ENCODE measurements around the gene BAIAP2. TPM values are rescaled to one million over a fixed set of nuclear protein-coding genes. Genes with fewer than 3 reads are reported as not detected.

The BAIAP2 gene, protein sequence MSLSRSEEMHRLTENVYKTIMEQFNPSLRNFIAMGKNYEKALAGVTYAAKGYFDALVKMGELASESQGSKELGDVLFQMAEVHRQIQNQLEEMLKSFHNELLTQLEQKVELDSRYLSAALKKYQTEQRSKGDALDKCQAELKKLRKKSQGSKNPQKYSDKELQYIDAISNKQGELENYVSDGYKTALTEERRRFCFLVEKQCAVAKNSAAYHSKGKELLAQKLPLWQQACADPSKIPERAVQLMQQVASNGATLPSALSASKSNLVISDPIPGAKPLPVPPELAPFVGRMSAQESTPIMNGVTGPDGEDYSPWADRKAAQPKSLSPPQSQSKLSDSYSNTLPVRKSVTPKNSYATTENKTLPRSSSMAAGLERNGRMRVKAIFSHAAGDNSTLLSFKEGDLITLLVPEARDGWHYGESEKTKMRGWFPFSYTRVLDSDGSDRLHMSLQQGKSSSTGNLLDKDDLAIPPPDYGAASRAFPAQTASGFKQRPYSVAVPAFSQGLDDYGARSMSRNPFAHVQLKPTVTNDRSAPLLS
- total RNA-seq: 113 TPM

DNA sequence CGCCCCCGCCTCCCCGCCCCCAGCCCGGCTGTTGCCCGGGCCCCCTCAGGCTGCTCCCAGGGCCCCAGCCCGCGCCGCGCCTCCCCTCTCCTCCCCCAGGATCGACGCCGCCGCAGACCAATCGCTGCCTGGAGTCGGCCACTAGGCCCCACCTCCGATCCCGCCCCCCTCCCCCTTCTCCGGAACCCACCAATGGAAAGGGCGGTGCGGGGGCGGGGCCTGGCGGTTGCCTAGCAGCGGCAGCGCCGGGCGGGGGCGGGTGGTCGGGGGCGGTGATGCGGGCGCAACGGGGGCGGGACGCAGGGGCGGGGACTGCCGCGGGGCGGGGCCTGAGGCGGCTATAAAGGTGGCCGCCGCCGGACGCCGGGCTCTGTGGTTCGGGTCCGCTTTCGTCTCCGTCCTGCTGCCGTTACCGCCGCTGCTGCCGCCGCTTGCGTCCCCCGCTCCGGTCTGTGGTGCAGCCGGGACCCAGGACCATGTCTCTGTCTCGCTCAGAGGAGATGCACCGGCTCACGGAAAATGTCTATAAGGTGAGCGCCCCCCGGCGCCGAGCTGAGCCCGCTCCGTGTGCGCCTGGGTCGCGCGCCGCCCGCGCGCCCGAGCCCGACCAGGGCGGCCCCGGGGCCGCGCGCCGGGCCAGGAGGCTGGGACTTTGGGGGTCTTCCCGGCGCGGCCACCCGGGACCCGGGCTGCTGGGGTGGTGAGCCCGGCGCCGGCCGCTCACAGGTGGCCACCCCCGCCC lies at the start of gene BAIAP2:
Gene BAIAP2, plus strand, starts transcription at position 373 of the 742 bp plus-strand sequence. Its CDS starts 104 bp downstream, at position 477.
- DNase-seq (ENCODE audit: extremely low spot score in 2 of 2): peak in 1 of 2 donors; percentile 97
- Histone ChIP-seq H3K36me3 (peaks cover 0 to 4% of the 10 kb centered on the region in 2 donors), H3K27me3 (no peaks in the 10 kb centered on the region), H3K9me3 (no peaks in the 10 kb centered on the region), H3K4me1 (peaks cover 53% of the 10 kb centered on the region), H3K27ac (peak within 1 kb of the TSS; percentile 60), H3K4me3 (peak within 1 kb of the TSS; percentile 67 to 92)
- TF ChIP-seq, protein P1, sequence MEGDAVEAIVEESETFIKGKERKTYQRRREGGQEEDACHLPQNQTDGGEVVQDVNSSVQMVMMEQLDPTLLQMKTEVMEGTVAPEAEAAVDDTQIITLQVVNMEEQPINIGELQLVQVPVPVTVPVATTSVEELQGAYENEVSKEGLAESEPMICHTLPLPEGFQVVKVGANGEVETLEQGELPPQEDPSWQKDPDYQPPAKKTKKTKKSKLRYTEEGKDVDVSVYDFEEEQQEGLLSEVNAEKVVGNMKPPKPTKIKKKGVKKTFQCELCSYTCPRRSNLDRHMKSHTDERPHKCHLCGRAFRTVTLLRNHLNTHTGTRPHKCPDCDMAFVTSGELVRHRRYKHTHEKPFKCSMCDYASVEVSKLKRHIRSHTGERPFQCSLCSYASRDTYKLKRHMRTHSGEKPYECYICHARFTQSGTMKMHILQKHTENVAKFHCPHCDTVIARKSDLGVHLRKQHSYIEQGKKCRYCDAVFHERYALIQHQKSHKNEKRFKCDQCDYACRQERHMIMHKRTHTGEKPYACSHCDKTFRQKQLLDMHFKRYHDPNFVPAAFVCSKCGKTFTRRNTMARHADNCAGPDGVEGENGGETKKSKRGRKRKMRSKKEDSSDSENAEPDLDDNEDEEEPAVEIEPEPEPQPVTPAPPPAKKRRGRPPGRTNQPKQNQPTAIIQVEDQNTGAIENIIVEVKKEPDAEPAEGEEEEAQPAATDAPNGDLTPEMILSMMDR (IDR thresholded peaks at IDR 0.05): no peak
- TF ChIP-seq POLR2A (IDR thresholded peaks at IDR 0.05) (peak in 1 of 2 donors; percentile 97), POLR2AphosphoS5 (IDR thresholded peaks at IDR 0.05; ENCODE audit: insufficient read depth in 1 of 2, low read depth in 1 of 2) (peak in 1 of 2 donors; percentile 89)
- intact Hi-C loops (cut with DNase I): no loop called here

DNA sequence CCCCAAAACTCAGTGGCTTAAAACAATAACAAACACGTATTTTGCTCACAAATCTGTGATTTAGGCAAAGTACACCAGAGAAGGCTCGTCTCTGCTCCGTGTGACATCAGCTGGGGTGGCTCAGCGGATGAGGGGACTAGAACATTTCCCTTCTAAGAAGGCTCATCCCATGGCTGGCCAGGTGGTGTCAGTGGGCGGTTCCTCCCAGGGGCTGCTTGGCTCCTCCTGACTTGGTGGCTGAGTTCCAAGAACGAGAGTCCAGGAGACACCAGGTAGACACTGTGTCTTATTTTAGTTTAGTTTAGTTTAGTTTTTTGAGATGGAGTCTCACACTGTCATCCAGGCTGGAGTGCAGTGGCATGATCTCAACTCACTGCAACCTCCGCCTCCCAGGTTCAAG lies 48.9 kb upstream of the BAIAP2 start:
- H3K9me3 ChIP-seq: no peaks in the 10 kb centered on the region
- H3K27me3 ChIP-seq: no peaks in the 10 kb centered on the region
- intact Hi-C loops (cut with DNase I): loop anchor here (10.0 kb wide), 1 partner anchor 81 kb away; no protein-coding TSS in a partner anchor
- H3K4me3 ChIP-seq: no peak overlapping the region
- no peak overlapping the region for H3K27ac ChIP-seq
- DNase-seq (ENCODE audit: extremely low spot score in 2 of 2): no peak
- TF ChIP-seq, protein P1 (IDR thresholded peaks at IDR 0.05): no peak
- TF ChIP-seq POLR2A (IDR thresholded peaks at IDR 0.05): no peak
- TF ChIP-seq POLR2AphosphoS5 (IDR thresholded peaks at IDR 0.05; ENCODE audit: insufficient read depth in 1 of 2, low read depth in 1 of 2): no peak
- H3K4me1 ChIP-seq: peaks cover 10% of the 10 kb centered on the region
- no peaks in the 10 kb centered on the region for H3K36me3 ChIP-seq

DNA sequence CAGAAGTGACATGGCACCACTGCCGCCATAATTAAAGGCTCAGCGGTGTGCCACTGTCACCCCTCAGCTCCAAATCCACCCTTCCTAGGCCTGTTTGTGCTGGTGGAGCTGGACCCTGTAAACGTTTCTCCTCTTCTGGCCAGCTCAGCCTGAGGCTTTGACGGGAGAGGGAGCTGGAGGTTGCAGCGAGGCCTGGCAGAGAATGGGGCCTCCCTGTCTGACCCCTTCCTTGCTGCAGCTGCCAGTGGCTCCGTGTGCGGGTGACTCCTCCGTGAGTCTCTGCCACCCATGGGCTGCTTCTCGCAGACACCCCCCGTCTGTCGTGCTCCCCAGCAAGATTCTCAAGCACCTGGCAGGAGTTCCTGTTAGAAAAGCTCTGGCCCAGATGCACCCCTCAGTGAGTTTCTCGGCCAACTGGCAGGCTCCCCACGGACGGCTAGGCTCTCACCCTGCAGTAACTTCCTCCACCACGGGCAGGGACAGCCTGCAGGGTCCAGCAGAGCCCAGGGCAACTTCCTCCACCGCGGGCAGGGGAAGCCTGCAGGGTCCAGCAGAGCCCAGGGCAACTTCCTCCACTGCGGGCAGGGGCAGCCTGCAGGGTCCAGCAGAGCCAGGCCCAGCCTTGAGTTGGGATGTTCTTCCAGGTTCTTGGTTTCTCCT lies 48.0 kb upstream of the BAIAP2 start:
- TF ChIP-seq POLR2A (IDR thresholded peaks at IDR 0.05) (no peak), POLR2AphosphoS5 (IDR thresholded peaks at IDR 0.05; ENCODE audit: insufficient read depth in 1 of 2, low read depth in 1 of 2) (no peak)
- TF ChIP-seq, protein P1 (IDR thresholded peaks at IDR 0.05): no peak
- Histone ChIP-seq H3K36me3 (no peaks in the 10 kb centered on the region), H3K4me1 (peaks cover 7% of the 10 kb centered on the region), H3K27me3 (no peaks in the 10 kb centered on the region), H3K9me3 (no peaks in the 10 kb centered on the region), H3K4me3 (no peak overlapping the region), H3K27ac (no peak overlapping the region)
- intact Hi-C loops (cut with DNase I): loop anchor here (10.0 kb wide), 1 partner anchor 82 kb away; no protein-coding TSS in a partner anchor
- no peak for DNase-seq (ENCODE audit: extremely low spot score in 2 of 2)

DNA sequence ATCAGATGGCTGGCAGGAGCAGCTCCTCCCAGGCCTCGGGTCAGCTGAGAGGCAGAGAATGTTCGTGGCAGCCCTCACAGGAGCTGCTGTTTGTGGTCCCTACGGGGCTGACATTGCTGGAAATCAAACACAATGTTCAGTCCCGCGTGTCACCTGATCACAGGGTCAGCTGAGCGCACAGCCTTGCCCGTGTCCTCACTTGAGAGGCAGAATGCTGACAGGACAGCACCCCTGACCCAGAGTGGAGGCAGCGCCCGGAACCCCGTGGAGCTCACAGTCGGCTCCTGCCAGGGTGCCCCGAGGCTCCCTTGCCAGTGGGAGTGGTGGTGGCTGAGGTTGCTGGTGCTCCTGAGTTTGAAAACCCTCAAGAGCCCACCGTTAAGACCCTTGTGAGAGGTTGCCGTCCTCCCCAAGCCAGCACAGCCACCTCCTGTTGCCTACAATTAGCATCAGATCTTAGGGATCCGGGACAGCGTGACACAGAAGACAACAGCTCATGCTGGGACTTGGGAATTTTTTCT lies 47.0 kb upstream of the BAIAP2 start:
- no peaks in the 10 kb centered on the region for H3K9me3 ChIP-seq
- no peaks in the 10 kb centered on the region for H3K36me3 ChIP-seq
- no peak overlapping the region for H3K27ac ChIP-seq
- intact Hi-C loops (cut with DNase I): loop anchor here (10.0 kb wide), 1 partner anchor 83 kb away; no protein-coding TSS in a partner anchor
- H3K27me3 ChIP-seq: no peaks in the 10 kb centered on the region
- peaks cover 15% of the 10 kb centered on the region for H3K4me1 ChIP-seq
- TF ChIP-seq, protein P1 (IDR thresholded peaks at IDR 0.05): no peak
- TF ChIP-seq POLR2AphosphoS5 (IDR thresholded peaks at IDR 0.05; ENCODE audit: insufficient read depth in 1 of 2, low read depth in 1 of 2) (no peak), POLR2A (IDR thresholded peaks at IDR 0.05) (no peak)
- DNase-seq (ENCODE audit: extremely low spot score in 2 of 2): no peak
- H3K4me3 ChIP-seq: no peak overlapping the region
